ENCODE results near the gene SOBP.

SOBP gene

DNA sequence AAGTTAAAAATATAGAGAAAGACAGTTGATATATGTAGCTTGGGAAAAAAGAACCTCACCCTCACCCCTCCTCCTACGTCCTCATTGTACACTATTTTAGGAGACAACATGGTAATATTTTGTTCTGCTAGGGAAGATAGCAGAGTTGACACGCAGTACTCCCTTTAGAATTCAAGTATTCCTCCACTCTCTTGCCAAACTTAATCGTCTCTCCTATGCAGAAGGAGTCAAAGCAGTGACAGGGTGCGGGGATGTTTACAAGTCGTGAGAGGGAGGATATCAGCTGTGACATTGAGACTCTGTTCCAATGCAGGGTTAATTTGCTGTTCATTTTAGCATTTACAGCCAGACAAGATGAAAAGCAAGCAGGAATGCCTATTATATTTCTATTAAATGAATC lies 97.5 kb downstream of the SOBP start:
- DNase-seq (ENCODE audit: low read depth) = no peak

DNA sequence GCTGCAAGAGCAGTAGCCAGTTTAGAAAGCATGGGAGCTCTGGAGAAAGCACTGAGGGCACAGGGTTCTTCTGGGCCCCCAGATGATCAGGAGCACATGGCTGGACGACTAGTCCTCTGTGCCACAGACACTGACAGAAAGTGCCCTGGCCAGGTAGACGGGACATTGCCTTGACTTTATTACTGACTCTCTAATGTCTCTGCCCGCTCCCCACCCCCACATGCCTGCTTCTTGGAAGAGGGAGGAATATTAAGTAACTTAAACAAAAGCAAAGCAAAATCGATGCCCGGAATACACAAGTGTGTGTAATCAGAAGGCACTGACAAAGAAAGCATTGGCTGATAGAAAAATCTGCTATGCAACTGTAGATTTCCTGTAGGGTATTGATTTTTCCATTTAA lies 99.3 kb downstream of the SOBP start:
- no peak for DNase-seq (ENCODE audit: low read depth)

- DNase-seq (ENCODE audit: low read depth) = no peak
Observed at GRCh38 chr6:107589934-107590333, 100.0 kb downstream of the SOBP start.

DNA sequence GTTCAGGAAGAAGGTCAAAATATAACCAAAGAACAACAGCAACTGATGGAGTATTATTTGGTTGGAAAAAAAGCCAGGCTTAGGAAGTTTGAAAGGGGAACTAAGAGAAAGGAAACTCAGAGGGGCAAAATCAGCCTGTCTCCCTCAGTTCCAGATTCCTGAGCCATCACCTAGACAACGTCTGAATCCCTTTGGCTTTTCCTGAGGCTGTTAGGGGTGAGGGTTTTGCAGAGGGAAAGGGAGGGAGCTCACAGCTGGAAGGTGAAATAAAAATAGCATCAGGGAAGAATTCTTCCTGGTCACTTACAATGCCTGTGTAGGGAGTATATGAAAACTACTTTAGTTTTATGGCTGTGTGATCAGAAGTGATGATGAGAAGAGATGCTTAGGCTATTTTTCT lies 100.5 kb downstream of the SOBP start:
- no peak for DNase-seq (ENCODE audit: low read depth)

DNA sequence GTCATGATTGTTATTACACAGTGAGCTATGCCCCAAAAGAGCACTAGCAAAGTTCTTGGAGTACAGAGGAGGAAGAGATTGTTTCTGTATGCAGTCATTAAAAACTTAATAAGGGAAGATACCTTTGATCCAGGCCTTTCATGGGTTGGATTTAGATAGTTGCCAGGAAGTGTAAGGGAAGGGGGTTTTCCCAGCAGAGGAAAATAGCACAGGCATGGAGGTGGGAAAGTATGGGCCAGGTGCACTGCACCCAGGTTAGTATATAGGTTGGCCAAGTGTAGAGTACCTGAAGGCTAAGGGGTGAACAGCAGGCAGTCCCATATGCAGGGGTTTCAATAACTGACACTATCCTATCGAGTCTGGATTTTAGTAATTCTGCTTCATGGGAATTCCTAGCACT lies 101.4 kb downstream of the SOBP start:
- DNase-seq (ENCODE audit: low read depth) = no peak

DNA sequence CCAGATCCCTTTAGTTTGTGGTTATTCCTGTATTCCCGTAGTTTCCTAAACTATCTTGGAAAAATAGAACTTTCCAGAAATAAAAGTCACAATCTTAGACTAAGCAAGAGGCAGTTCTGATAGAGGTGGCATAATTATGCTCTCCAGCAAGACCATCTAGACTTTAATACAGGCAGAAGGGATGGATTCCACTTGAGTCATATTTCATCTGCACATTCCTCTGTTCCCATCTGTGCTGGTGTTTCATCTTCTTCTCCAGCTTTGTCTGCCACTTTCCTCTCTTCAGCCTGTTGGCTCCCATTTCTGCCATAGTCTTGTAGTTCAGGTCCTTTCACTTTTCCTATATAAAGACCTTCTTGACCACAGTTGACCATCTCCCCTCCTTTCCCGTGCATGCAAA lies 102.9 kb downstream of the SOBP start:
- DNase-seq (ENCODE audit: low read depth) = no peak

- no peak for DNase-seq (ENCODE audit: low read depth)
Observed at GRCh38 chr6:107594736-107595135, 104.8 kb downstream of the SOBP start.

DNA sequence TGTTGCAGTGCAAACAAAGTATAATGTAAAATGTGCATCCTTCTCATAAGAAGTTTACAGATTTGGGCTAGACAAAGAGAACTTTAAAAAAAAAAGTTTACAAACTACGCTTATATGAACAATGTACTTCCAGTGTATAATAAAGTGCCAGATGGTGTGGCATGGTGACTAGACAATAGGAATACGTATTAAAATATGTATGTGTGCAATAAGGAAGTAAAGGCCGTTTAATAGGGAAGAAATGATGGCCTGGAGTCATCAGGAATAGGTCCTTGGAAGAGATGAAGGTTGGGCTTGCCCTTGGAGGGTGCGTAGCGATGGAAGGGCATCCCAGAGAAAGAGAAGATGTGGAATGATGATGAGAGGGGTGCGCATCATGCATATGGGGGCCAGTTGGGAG lies 108.2 kb downstream of the SOBP start:
- DNase-seq (ENCODE audit: low read depth) = no peak

GRCh38 chr6:107599043-107599442 lies 109.1 kb downstream of the SOBP start:
- no peak for DNase-seq (ENCODE audit: low read depth)

GRCh38 chr6:107600121-107600520 lies 110.2 kb downstream of the SOBP start:
- DNase-seq (ENCODE audit: low read depth) = no peak

GRCh38 chr6:107600936-107601335 lies 111.0 kb downstream of the SOBP start:
- DNase-seq (ENCODE audit: low read depth) = no peak

- no peak for DNase-seq (ENCODE audit: low read depth)
Observed at GRCh38 chr6:107601406-107601805, 111.5 kb downstream of the SOBP start.

- no peak for DNase-seq (ENCODE audit: low read depth)
Observed at GRCh38 chr6:107602321-107603005, 112.5 kb downstream of the SOBP start.

DNA sequence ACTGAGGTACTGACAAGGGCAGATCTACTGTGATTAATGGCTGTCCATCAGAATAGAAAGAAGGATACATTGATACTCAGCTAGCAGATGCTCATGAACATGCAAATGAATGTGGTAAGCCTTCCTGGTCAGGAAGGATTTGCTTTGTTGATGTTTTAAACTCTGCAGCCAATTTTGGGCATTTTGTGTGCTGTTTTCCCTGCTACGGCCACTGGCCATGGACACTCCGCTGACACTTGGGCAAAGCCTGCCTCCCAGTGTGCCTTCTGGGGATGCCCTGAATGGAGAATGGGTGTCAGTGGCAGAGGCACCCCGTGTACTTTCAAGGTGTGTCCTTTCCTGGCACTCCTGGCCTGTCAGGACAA lies 113.1 kb downstream of the SOBP start:
- no peak for DNase-seq (ENCODE audit: low read depth)

- DNase-seq (ENCODE audit: low read depth) = no peak
Observed at GRCh38 chr6:107604549-107604948, 114.6 kb downstream of the SOBP start.

DNA sequence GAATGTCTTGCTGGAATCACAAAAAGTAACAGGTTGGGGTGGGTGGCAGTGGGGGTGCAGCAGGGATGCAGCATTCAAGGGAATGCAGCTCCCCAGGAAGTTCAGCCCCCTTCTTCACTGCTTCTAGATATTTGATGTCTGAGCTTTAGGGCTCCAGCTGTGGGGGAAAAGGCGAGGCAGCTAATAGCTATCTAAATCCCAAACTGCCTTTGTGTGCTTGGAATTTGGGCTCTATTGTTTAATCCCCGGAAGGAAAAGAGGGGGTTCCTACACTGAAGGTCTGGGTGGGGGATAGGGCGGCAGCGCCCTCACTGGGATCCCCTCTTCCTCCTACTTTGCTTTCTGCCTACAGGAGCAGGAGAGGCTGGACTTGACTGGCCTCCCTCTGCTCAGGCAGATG lies 116.5 kb downstream of the SOBP start:
- DNase-seq (ENCODE audit: low read depth) = no peak

GRCh38 chr6:107607116-107607515 lies 117.2 kb downstream of the SOBP start:
- DNase-seq (ENCODE audit: low read depth) = peak; percentile 4

DNA sequence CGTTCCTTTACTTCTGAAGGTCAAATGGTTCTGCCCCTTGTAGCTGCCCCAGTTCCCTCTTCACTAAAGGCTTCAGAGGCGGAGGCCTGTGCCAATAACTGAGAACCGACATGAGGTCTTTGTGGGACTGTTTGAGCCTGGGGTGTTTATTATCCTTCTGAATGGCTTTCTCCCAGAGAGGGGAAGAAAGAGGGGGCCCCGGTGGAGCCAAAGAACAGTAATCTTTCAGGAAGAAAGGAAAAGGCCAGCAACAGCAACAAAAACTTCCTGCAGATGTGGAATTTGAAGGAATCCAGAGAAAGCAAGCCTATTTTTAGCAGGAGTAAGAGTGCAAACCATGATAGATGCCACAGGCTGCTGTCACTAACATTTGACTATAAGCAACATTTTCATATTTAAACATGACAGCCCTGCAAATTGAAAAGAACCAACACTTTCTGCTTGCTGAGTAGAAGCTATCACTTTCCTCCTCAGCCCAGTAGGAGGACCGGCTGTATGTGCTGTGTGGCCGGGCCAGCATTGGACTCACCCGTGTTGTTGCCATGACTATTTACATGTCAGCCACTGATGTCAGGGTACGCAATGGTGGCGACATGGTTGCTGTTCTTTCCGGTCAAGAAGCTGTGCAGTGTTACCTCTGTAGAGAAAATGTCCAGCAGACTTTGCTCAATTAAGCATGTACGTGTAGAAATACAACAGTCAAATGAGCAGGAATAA lies 121.3 kb downstream of the SOBP start:
- no peak for DNase-seq (ENCODE audit: low read depth)

- no peak for DNase-seq (ENCODE audit: low read depth)
Observed at GRCh38 chr6:107612762-107613415, 123.0 kb downstream of the SOBP start.

DNA sequence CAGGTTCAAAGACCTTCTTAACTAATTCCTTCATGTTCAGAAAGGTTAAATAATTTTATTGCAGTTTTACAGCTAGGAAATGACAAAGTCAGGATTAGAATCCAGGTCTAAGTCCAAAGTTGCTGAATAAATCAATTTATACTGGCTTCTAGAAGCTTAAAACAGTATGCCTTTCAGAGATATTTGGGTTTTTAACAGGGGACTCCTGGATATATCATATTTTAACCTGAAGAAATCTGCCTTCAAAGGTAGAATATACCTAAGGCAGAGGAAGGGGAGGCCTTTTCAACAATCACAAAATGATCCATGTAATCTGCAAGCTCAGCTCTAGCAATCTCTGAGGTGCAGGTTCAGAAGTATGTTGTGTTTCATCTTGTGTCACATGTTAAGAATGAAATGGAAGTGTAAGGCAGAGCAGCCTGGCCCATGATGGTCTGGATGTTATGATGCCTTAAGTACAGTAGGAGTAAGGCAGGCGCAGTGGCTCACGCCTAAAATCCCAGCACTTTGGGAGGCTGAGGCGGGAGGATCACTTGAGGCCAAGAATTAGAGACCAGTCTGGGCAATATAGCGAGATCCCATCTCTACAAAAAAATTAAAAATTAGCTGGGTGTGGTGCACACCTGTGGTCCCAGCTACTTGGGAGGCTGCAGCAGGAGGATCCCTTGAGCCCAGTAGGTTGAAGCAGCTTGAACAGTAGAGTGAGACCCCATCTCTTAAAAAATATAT lies 123.9 kb downstream of the SOBP start:
- DNase-seq (ENCODE audit: low read depth) = no peak

DNA sequence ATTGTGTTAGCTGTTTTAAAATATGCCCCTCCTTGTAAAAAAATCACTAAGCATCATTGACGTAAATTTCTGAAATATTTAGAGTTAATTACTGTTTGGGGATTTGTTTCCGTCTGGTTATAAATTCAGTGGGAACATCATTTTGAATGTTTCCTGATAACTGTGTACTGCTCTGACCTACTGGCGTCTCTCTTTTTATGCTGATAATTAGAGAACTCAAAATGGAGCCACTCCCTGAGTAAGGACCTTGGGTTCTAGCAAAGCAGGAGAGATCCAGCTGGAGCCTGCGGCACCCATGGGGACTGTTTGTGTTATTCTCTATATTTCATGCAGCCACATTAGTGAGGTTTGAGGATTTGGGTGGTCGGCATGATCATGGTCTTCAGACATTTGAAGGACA lies 124.9 kb downstream of the SOBP start:
- no peak for DNase-seq (ENCODE audit: low read depth)

DNA sequence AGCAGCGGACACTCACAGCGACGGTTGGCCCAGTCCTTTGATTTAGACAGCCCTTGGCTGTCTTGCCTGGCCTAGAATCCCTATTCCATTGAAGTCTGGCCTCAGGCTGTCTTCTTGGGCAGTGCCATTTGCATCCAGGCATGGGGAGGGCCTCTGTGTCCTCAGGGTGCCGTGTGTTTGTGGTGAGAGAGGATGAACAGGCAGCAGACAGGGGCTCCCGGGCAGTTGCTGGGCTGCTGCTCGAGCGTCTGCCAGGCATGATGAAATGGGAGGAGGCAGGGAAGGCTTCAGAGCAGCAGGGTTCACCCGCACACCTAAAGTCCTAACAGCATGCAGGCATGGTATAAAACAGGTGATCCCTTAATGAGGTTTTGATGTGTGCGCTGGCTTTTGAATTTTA lies 126.9 kb downstream of the SOBP start:
- no peak for DNase-seq (ENCODE audit: low read depth)
